Ectodermal cell (in vitro differentiated cells): ENCODE data around the gene LMAN2.
A peak's percentile ranks its signal among the peaks of the same experiment; 100 is the strongest.

Experiments
- H3K27ac ChIP-seq: 2 replicates; pipeline ENCODE4 v1.7.0; 2013; ENCODE audit warnings: mild to moderate bottlenecking, low read depth, low read length; ENCODE audit not compliant: insufficient read depth, poor library complexity, severe bottlenecking
- H3K27me3 ChIP-seq: 2 replicates; pipeline ENCODE4 v1.7.0; 2013; ENCODE audit warnings: mild to moderate bottlenecking, low read length; ENCODE audit not compliant: insufficient read depth, control insufficient read depth, poor library complexity, severe bottlenecking
- H3K36me3 ChIP-seq: one replicate; pipeline ENCODE4 v1.7.0; 2013; ENCODE audit warnings: low read length; ENCODE audit not compliant: control insufficient read depth, insufficient read depth
- H3K4me1 ChIP-seq: one replicate; pipeline ENCODE4 v1.7.0; 2013; ENCODE audit warnings: low read length; ENCODE audit not compliant: control insufficient read depth, insufficient read depth
- H3K4me3 ChIP-seq: 2 replicates; pipeline ENCODE4 v1.7.0; 2013; ENCODE audit warnings: low read depth, low read length, control low read depth; ENCODE audit not compliant: insufficient read depth
- H3K9me3 ChIP-seq: 2 replicates; pipeline ENCODE4 v1.7.0; 2013; ENCODE audit warnings: mild to moderate bottlenecking, low read length, moderate library complexity; ENCODE audit not compliant: control insufficient read depth
- WGBS, 2 experiments: methylation state at CpG; one replicate each; pipeline ENCODE4 v1.1.7; 2013; ENCODE audit warnings: missing lambda C conversion rate in 2 of 2; 5-methylcytosine and 5-hydroxymethylcytosine counted together

Gene LMAN2

DNA sequence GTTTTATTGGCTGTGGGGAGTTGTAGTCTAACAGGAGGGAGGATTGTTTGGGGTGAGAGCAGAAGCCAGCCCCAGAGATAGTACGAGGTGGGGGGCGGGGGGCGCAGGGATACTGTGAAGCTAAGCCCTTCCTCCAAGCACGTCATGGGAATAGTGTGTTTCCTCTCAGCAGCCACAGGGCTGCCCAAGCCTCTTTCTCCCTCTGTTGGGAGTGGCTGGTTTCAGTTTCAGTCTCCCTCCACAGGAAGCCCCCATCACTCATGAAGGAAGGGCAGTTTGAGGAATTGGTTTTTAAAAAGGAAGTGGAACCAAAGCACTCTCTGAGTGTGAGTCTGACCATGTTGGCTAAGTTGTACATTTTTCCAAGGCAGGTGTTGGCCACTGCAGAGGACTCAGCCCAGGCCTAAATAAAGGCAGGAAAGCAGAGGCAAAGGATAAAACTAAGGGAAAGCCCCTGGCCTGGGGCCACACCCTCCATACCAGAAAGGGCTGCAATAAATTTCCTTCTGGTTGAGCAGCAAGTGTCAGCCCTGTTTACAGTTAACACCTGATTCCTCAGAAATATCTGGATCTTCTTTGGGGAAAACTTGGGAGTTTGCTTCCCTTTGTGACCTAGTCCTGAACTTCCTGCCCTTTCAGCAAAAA, 51.1 kb downstream of the LMAN2 start:
- Histone ChIP-seq H3K4me3 (no peak overlapping the region), H3K27me3 (peaks cover 7% of the 10 kb centered on the region), H3K9me3 (no peaks in the 10 kb centered on the region), H3K36me3 (peaks cover 15% of the 10 kb centered on the region), H3K4me1 (peaks cover 6% of the 10 kb centered on the region), H3K27ac (no peak overlapping the region)
- WGBS, 2 experiments = 64 to 71% methylated on average over 4 of the region's 4 CpGs

GRCh38 chr5:177299697-177300096, 51.8 kb downstream of the LMAN2 start:
- Histone ChIP-seq H3K4me1 (peaks cover 6% of the 10 kb centered on the region), H3K36me3 (peaks cover 21% of the 10 kb centered on the region), H3K4me3 (no peak overlapping the region), H3K27me3 (peaks cover 7% of the 10 kb centered on the region), H3K27ac (no peak overlapping the region), H3K9me3 (no peaks in the 10 kb centered on the region)
- WGBS, 2 experiments = 92 to 93% methylated on average over 9 of the region's 9 CpGs

- H3K4me1 ChIP-seq = peaks cover 6% of the 10 kb centered on the region
- 82 to 84% methylated on average over 2 of the region's 2 CpGs for WGBS, 2 experiments
- H3K36me3 ChIP-seq = peaks cover 37% of the 10 kb centered on the region
These were observed 53.5 kb downstream of the LMAN2 start for GRCh38 chr5:177297922-177298321.

GRCh38 chr5:177296581-177296980, 54.9 kb downstream of the LMAN2 start:
- peaks cover 49% of the 10 kb centered on the region for H3K36me3 ChIP-seq

More at GRCh38 chr5:177297922-177298321, 53.5 kb downstream of the LMAN2 start:
- H3K27me3 ChIP-seq = peaks cover 3% of the 10 kb centered on the region
- H3K27ac ChIP-seq = no peak overlapping the region
- no peak overlapping the region for H3K4me3 ChIP-seq
- no peaks in the 10 kb centered on the region for H3K9me3 ChIP-seq

GRCh38 chr5:177295924-177296323, 55.5 kb downstream of the LMAN2 start:
- Histone ChIP-seq H3K27me3 (no peaks in the 10 kb centered on the region), H3K36me3 (peaks cover 49% of the 10 kb centered on the region)
- WGBS, 2 experiments = 96 to 97% methylated on average over 9 of the region's 9 CpGs

More at GRCh38 chr5:177296581-177296980, 54.9 kb downstream of the LMAN2 start:
- Histone ChIP-seq H3K27me3 (no peaks in the 10 kb centered on the region), H3K4me3 (no peak overlapping the region), H3K9me3 (no peaks in the 10 kb centered on the region), H3K27ac (no peak overlapping the region), H3K4me1 (peaks cover 6% of the 10 kb centered on the region)
- 91 to 93% methylated on average over 4 of the region's 4 CpGs for WGBS, 2 experiments

DNA sequence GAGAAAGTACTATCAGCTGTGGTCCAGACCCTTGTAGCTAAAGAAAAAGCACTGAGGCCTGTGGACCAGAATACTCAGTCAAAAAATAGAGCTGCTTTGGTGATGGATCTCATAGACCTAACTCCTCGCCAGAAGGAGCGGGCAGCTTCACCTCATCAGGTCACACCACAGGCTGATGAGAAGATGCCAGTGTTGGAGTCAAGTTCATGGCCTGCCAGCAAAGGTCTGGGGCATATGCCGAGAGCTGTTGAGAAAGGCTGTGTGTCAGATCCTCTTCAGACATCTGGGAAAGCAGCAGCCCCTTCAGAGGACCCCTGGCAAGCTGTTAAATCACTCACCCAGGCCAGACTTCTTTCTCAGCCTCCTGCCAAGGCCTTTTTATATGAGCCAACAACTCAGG, 56.8 kb downstream of the LMAN2 start:
- WGBS, 2 experiments = 92 to 96% methylated on average over 3 of the region's 3 CpGs

More at GRCh38 chr5:177295924-177296323, 55.5 kb downstream of the LMAN2 start:
- H3K9me3 ChIP-seq = no peaks in the 10 kb centered on the region
- no peak overlapping the region for H3K4me3 ChIP-seq
- no peak overlapping the region for H3K27ac ChIP-seq
- peaks cover 6% of the 10 kb centered on the region for H3K4me1 ChIP-seq

GRCh38 chr5:177293819-177294581, 57.5 kb downstream of the LMAN2 start:
- H3K27me3 ChIP-seq = no peaks in the 10 kb centered on the region
- H3K9me3 ChIP-seq = no peaks in the 10 kb centered on the region
- H3K36me3 ChIP-seq = peaks cover 49% of the 10 kb centered on the region
- no peaks in the 10 kb centered on the region for H3K4me1 ChIP-seq
- no peak overlapping the region for H3K27ac ChIP-seq
- WGBS, 2 experiments = 96 to 97% methylated on average over 12 of the region's 12 CpGs
- H3K4me3 ChIP-seq = no peak overlapping the region

More for the DNA sequence above, 56.8 kb downstream of the LMAN2 start:
- Histone ChIP-seq H3K36me3 (peaks cover 49% of the 10 kb centered on the region), H3K4me3 (no peak overlapping the region), H3K27me3 (no peaks in the 10 kb centered on the region), H3K27ac (no peak overlapping the region), H3K4me1 (peaks cover 6% of the 10 kb centered on the region), H3K9me3 (no peaks in the 10 kb centered on the region)

DNA sequence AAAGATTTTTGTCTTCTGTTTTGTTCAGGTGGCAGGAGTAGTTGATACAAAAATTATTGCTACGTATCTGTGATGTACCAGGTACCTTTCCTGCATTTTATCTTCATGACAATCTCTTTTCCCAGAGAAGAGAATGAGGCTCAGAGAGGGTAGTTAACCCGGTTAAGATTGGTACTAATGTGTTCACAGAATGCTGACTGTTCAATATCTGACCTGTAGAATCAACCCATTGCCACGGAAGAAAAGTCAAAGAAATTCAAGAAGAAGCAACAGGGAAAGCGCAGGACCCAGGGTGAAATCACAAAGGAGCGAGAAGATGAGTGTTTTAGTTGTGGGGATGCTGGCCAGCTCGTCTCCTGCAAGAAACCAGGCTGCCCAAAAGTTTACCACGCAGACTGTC, 59.7 kb downstream of the LMAN2 start:
- H3K27me3 ChIP-seq = no peaks in the 10 kb centered on the region
- no peaks in the 10 kb centered on the region for H3K4me1 ChIP-seq
- H3K4me3 ChIP-seq = no peak overlapping the region
- H3K36me3 ChIP-seq = peaks cover 48% of the 10 kb centered on the region
- 98% methylated on average over 7 of the region's 7 CpGs for WGBS, 2 experiments
- no peaks in the 10 kb centered on the region for H3K9me3 ChIP-seq
- H3K27ac ChIP-seq = peak overlapping the region; percentile 21

DNA sequence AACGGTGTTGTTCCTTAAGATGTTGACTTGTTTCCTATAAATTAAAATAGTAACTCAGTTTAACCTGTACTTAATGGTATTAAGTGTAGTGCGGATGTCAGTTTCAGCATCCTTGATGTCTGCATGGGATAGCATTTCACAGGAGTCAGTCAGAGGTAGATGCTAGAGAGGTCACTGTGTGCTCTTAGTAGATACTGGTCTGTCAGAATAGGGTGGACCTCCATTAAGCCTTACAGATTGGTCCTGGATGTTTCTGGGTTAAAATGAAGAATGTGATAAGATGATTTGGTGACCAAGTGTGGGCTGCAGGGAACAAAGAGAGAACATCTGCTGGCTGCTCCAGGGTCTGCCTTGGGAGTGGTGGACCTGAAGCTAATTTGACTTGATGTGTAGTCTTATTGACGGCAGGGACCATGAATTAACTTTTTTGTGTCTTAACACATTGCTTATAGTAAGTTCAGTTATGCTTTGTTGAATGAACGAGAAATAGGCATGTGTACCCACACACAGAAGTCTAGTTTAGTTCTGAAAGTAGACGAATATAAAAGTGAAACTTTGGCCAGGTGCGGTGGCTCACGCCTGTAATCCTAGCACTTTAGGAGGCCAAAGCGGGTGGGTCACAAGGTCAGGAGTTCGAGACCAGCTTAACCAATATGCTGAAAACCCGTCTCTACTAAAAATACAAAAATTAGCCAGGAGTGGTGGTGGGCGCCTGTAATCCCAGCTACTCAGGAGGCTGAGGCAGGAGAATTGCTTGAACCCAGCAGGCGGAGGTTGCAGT, 60.5 kb downstream of the LMAN2 start:
- no peak overlapping the region for H3K27ac ChIP-seq
- no peak overlapping the region for H3K4me3 ChIP-seq
- no peaks in the 10 kb centered on the region for H3K4me1 ChIP-seq
- H3K27me3 ChIP-seq = no peaks in the 10 kb centered on the region
- no peaks in the 10 kb centered on the region for H3K9me3 ChIP-seq
- 95 to 96% methylated on average over 11 to 12 of the region's 12 CpGs for WGBS, 2 experiments
- H3K36me3 ChIP-seq = peaks cover 46% of the 10 kb centered on the region

DNA sequence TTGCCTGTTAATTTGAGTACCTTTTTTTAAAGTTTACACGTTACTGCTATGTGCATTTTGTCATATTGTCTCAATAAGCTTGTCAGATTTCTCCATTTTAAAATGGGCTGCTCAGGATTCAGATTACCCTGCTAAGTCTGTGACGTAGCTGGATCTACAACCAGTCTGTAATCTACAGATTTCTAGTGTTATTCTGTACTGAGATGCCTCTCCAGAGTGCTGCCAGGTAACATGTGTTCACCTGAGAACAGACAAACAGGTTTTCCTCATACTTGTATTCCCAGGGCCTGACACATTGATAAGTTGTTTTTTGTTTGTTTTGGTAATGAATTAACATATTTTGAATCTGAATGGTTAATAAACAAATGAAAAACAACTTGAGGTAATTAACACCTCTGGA, 63.3 kb downstream of the LMAN2 start:
- WGBS, 2 experiments = 99 to 100% methylated on average over 2 of the region's 2 CpGs
- H3K4me1 ChIP-seq = no peaks in the 10 kb centered on the region
- H3K9me3 ChIP-seq = no peaks in the 10 kb centered on the region
- H3K36me3 ChIP-seq = peaks cover 42% of the 10 kb centered on the region
- H3K27me3 ChIP-seq = no peaks in the 10 kb centered on the region
- H3K4me3 ChIP-seq = no peak overlapping the region
- H3K27ac ChIP-seq = no peak overlapping the region
